GM23338 (cell line): ENCODE measurements around the gene AGXT2. TPM values are rescaled to one million over a fixed set of nuclear protein-coding genes. Genes with fewer than 3 reads are reported as not detected.

Experiments
- ATAC-seq: fragments of 200-7000 bp; cut with Tn5 transposase; 3 replicates; pipeline ENCODE4 v1.9.1; 2020
- DNase-seq: peaks from one replicate; pipeline ENCODE4 v3.0.0-alpha.2; 2015; ENCODE audit warnings: low spot score
- H2AFZ ChIP-seq: fragments of 200-600 bp; sonication (generic); 2 replicates; pipeline ENCODE4 v1.8.0; 2016; ENCODE audit warnings: antibody characterized with exemption, mild to moderate bottlenecking, moderate library complexity
- H3F3A ChIP-seq: fragments of 200-600 bp; sonication (generic); replicated peaks from 2 replicates; pipeline ENCODE4 v1.8.0; 2017; ENCODE audit warnings: antibody characterized with exemption, mixed run types, low read depth
- H3K27ac ChIP-seq: fragments of 200-600 bp; sonication (generic); 2 replicates; pipeline ENCODE4 v1.6.1; 2016; ENCODE audit warnings: low read depth
- H3K27me3 ChIP-seq: fragments of 200-600 bp; sonication (generic); 2 replicates; pipeline ENCODE4 v1.8.0; 2016; ENCODE audit warnings: mild to moderate bottlenecking, mixed run types, moderate library complexity; ENCODE audit not compliant: insufficient read depth
- H3K36me3 ChIP-seq: fragments of 200-600 bp; sonication (generic); 2 replicates; pipeline ENCODE4 v1.8.0; 2016; ENCODE audit warnings: mild to moderate bottlenecking; ENCODE audit not compliant: insufficient read depth
- H3K4me1 ChIP-seq: fragments of 200-600 bp; sonication (generic); 2 replicates; pipeline ENCODE4 v1.8.0; 2016; ENCODE audit warnings: mild to moderate bottlenecking, moderate library complexity; ENCODE audit not compliant: insufficient read depth
- H3K4me2 ChIP-seq: fragments of 200-600 bp; sonication (generic); 2 replicates; pipeline ENCODE4 v1.7.1; 2017; ENCODE audit warnings: mixed run types
- H3K4me3 ChIP-seq: fragments of 200-600 bp; sonication (generic); 2 replicates; pipeline ENCODE4 v1.6.1; 2016; ENCODE audit warnings: mixed run types
- H3K79me2 ChIP-seq: fragments of 200-600 bp; sonication (generic); replicated peaks from 2 replicates; pipeline ENCODE4 v1.8.0; 2017; ENCODE audit warnings: mild to moderate bottlenecking; ENCODE audit not compliant: insufficient read depth
- H3K9me2 ChIP-seq: fragments of 200-600 bp; sonication (generic); 2 replicates; pipeline ENCODE4 v1.8.0; 2017; ENCODE audit not compliant: insufficient read depth
- H4K20me1 ChIP-seq: fragments of 200-600 bp; sonication (generic); replicated peaks from 2 replicates; pipeline ENCODE4 v1.8.0; 2017; ENCODE audit warnings: mild to moderate bottlenecking; ENCODE audit not compliant: insufficient read depth
- H3K27ac Mint-ChIP-seq: 2 replicates; pipeline ENCODE4 v1.8.0; 2020; ENCODE audit warnings: inconsistent platforms, mild to moderate bottlenecking, moderate library complexity, mixed read lengths
- H3K27me3 Mint-ChIP-seq: 3 replicates; pipeline ENCODE4 v1.8.0; 2022; ENCODE audit warnings: low read depth, mild to moderate bottlenecking, moderate library complexity, mixed read lengths, inconsistent platforms; ENCODE audit not compliant: insufficient read depth, poor library complexity
- H3K36me3 Mint-ChIP-seq: 3 replicates; pipeline ENCODE4 v1.8.0; 2021; ENCODE audit warnings: low read depth, mild to moderate bottlenecking, inconsistent platforms, moderate library complexity, mixed read lengths
- H3K4me1 Mint-ChIP-seq: 3 replicates; pipeline ENCODE4 v1.8.0; 2020; ENCODE audit warnings: mild to moderate bottlenecking, inconsistent platforms, mixed read lengths
- H3K4me3 Mint-ChIP-seq: 3 replicates; pipeline ENCODE4 v1.8.0; 2021; ENCODE audit warnings: moderate library complexity, mild to moderate bottlenecking, inconsistent platforms, mixed read lengths
- H3K9me3 Mint-ChIP-seq: 3 replicates; pipeline ENCODE4 v1.8.0; 2020; ENCODE audit warnings: moderate library complexity, mild to moderate bottlenecking, inconsistent platforms, mixed read lengths
- CREB1 ChIP-seq: fragments of 250-450 bp; sonication (Bioruptor Pico); IDR thresholded peaks from 2 replicates; pipeline ENCODE4 v1.5.0; 2020; ENCODE audit warnings: low read depth, mild to moderate bottlenecking, moderate library complexity
- CTCF ChIP-seq, 2 experiments: fragments of 200-600 bp in 1 of 2; sonication (generic) in 1 of 2; conservative IDR thresholded peaks; 2 replicates each; pipeline versions ENCODE4 v1.5.1 to v1.6.1; 2016 to 2017; ENCODE audit warnings: antibody characterized with exemption in 2 of 2, low read depth in 2 of 2, mild to moderate bottlenecking in 2 of 2, moderate library complexity in 1 of 2
- ETS1 ChIP-seq: IDR thresholded peaks from 2 replicates; pipeline ENCODE4 v1.6.1; 2016; ENCODE audit warnings: antibody characterized with exemption
- EZH2 ChIP-seq: fragments of 200-600 bp; sonication (generic); IDR thresholded peaks from one replicate; pipeline ENCODE4 v1.8.0; 2017; ENCODE audit warnings: antibody characterized with exemption, mild to moderate bottlenecking, low read depth; ENCODE audit not compliant: unreplicated experiment
- EZH2phosphoT487 ChIP-seq: fragments of 200-600 bp; sonication (generic); IDR thresholded peaks from one replicate; pipeline ENCODE4 v1.8.1; 2018; ENCODE audit warnings: antibody characterized with exemption; ENCODE audit not compliant: unreplicated experiment
- JUNB ChIP-seq: IDR thresholded peaks from one replicate; pipeline ENCODE4 v1.6.1; 2016; ENCODE audit warnings: antibody characterized with exemption; ENCODE audit not compliant: unreplicated experiment
- NANOG ChIP-seq: IDR thresholded peaks from 2 replicates; pipeline ENCODE4 v1.6.1; 2016; ENCODE audit warnings: antibody characterized with exemption, borderline replicate concordance
- POLR2AphosphoS5 ChIP-seq: IDR thresholded peaks from 2 replicates; pipeline ENCODE4 v1.6.1; 2016; ENCODE audit warnings: antibody characterized with exemption, low read depth
- REST ChIP-seq: IDR thresholded peaks from one replicate; pipeline ENCODE4 v1.6.1; 2018; ENCODE audit warnings: antibody characterized with exemption; ENCODE audit not compliant: unreplicated experiment
- STAT1 ChIP-seq: IDR thresholded peaks from one replicate; pipeline ENCODE4 v1.6.1; 2016; ENCODE audit warnings: antibody characterized with exemption; ENCODE audit not compliant: unreplicated experiment
- ZNF114 ChIP-seq: fragments of 250-450 bp; sonication (Bioruptor Pico); IDR thresholded peaks from 2 replicates; pipeline ENCODE4 v1.5.0; 2020; ENCODE audit warnings: mild to moderate bottlenecking, moderate library complexity
- ZNF331 ChIP-seq: fragments of 250-450 bp; sonication (Bioruptor Pico); IDR thresholded peaks from 2 replicates; pipeline ENCODE4 v1.5.0; 2020; ENCODE audit warnings: low read depth, mild to moderate bottlenecking, moderate library complexity
- ZNF462 ChIP-seq: fragments of 250-450 bp; sonication (Bioruptor Pico); IDR thresholded peaks from 2 replicates; pipeline ENCODE4 v1.5.0; 2020; ENCODE audit warnings: mild to moderate bottlenecking, moderate library complexity
- polyA plus RNA-seq: library from polyadenylated mRNA; unstranded; fragments of >200 nt; fragmentation: Nextera tagmentation; extraction: Ambion mirVana; gene quantifications from 2 replicates; pipeline ENCODE4 v1.2.1, GENCODE V29; 2016
- total RNA-seq: library from RNA; depleted of rRNA; stranded (reverse); fragments of >200 nt; shearing (Covaris generic); gene quantifications from 2 replicates; pipeline ENCODE4 v1.2.3, GENCODE V29; 2014

The AGXT2 gene
- total and polyA plus RNA-seq, 2 experiments from 2014 or later = not detected

- H3K4me3 Mint-ChIP-seq = no peak overlapping the region
- Histone ChIP-seq H3K4me2 (no peak overlapping the region), H3K4me1 (peaks cover 12% of the 10 kb centered on the region), H3K4me3 (no peak overlapping the region), H3K36me3 (no peaks in the 10 kb centered on the region), H3K27ac (no peak overlapping the region), H3K79me2 (no peaks in the 10 kb centered on the region), H3K27me3 (no peaks in the 10 kb centered on the region), H3F3A (no peaks in the 10 kb centered on the region), H3K9me2 (no peaks in the 10 kb centered on the region), H2AFZ (no peak overlapping the region), H4K20me1 (no peaks in the 10 kb centered on the region)
- H3K27me3 Mint-ChIP-seq = peaks cover 6% of the 10 kb centered on the region
- TF ChIP-seq ZNF462 = no peak
- no peak for TF ChIP-seq EZH2phosphoT487
- no peak for TF ChIP-seq CTCF (conservative IDR thresholded peaks at IDR 0.05; ENCODE audit: low read depth in 2 of 2)
- no peak for TF ChIP-seq EZH2
- TF ChIP-seq ETS1 = no peak
- TF ChIP-seq NANOG = no peak
- no peak for TF ChIP-seq POLR2AphosphoS5
- no peak for TF ChIP-seq ZNF331 (CRISPR knock-in tag)
- no peak for TF ChIP-seq CREB1 (CRISPR knock-in tag)
- no peak for TF ChIP-seq JUNB
- no peak for TF ChIP-seq ZNF114 (CRISPR knock-in tag)
- no peak for TF ChIP-seq REST
- TF ChIP-seq STAT1 = no peak
- peaks cover 22% of the 10 kb centered on the region for H3K4me1 Mint-ChIP-seq
- ATAC-seq = no peak
- no peak for DNase-seq
- no peak overlapping the region for H3K27ac Mint-ChIP-seq
- no peaks in the 10 kb centered on the region for H3K36me3 Mint-ChIP-seq
- H3K9me3 Mint-ChIP-seq = no peaks in the 10 kb centered on the region
Observed at GRCh38 chr5:35052838-35053237, 5.1 kb upstream of the AGXT2 start.
